Measurements from ENCODE around the gene FADS1.

FADS1 gene

DNA sequence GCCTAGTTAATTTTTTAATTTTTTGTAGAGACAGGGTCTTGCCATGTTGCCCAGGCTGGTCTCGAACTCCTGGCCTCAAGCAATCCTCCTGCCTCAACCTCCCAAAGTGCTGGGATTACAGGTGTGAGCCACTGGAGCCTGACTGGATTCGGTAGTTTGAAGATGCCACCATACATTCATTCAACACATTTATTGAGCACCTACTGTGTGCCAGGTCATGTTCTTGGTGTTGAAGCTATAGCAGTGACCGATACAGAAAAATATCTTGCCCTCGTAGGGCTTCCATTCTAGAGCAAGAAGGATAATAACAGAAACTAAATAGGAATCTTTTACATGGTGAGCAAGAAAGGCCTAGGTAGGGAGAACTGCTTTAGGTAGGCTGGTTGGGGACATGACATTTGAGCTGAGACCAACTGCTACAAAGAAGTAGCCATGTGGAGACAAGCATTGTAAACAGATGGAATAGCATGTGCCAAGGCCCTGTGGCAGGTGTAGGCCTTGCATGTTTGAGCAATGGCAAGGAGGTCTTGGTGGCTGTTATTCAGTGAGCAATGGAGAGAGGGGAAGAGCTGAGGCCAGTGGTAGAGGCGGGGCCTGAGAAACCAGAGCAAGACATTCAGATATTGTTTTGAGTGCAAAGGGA is 66.1 kb downstream of the FADS1 start:
- TF ChIP-seq CTCF (IDR thresholded peaks at IDR 0.05; ENCODE audit: low read depth, low read length, poor library complexity, severe bottlenecking): no peak
- TF ChIP-seq EZH2phosphoT487 (IDR thresholded peaks at IDR 0.05; ENCODE audit: borderline replicate concordance, low read length): no peak
- H3K36me3 ChIP-seq (ENCODE audit: control insufficient read depth, low read length): no peaks in the 10 kb centered on the region
- H3K9me2 ChIP-seq (replicated peaks; ENCODE audit: control insufficient read depth, low read length): no peaks in the 10 kb centered on the region
- no peaks in the 10 kb centered on the region for H4K20me1 ChIP-seq (ENCODE audit: control insufficient read depth, insufficient read depth, low read depth, low read length)
- no peak overlapping the region for H3K4me2 ChIP-seq (ENCODE audit: low read length)
- H3K79me2 ChIP-seq (ENCODE audit: control insufficient read depth, low read length): no peaks in the 10 kb centered on the region
- H3F3A ChIP-seq (ENCODE audit: control insufficient read depth, insufficient read depth): no peaks in the 10 kb centered on the region
- H3K27ac ChIP-seq (ENCODE audit: low read depth, low read length): no peak overlapping the region
- H3K4me1 ChIP-seq (ENCODE audit: control insufficient read depth, low read length): no peaks in the 10 kb centered on the region
- H3K9me3 ChIP-seq (ENCODE audit: control insufficient read depth, insufficient read depth, low read length): no peaks in the 10 kb centered on the region
- peaks cover 39% of the 10 kb centered on the region for H3K27me3 ChIP-seq (ENCODE audit: control insufficient read depth, low read length)
- H3K4me3 ChIP-seq (ENCODE audit: low read length): no peak overlapping the region
